Activated CD4-positive, alpha-beta memory T cell treated with anti-CD3 and anti-CD28 coated beads, Interleukin-2, amount 10 ng/mL, durations not matched to agents 7 days and 5 days (primary cell): ENCODE data around the gene TRAF7. TPM values are rescaled to one million over a fixed set of nuclear protein-coding genes. Genes with fewer than 3 reads are reported as not detected.
"Not testable (repeated sequence)": the region's sequence is repeated elsewhere in the genome, so short reads cannot be mapped to it uniquely, and the experiment has no call there.

ENCODE experiments used
- CTCF ChIA-PET: fragments of 350-600 bp; sonication (Branson Sonifier 250); formaldehyde crosslinking; loops from one replicate; lab custom pipeline; 2021; ENCODE audit warnings: antibody characterized with exemption, inconsistent platforms; lab: Charles Lee
- POLR2A ChIA-PET: fragments of 350-600 bp; sonication (Branson Sonifier 250); formaldehyde crosslinking; loops from one replicate; lab custom pipeline; 2021; ENCODE audit warnings: antibody characterized with exemption; lab: Charles Lee
- DNase-seq: peaks from one replicate; pipeline ENCODE4 v3.0.0-alpha.2; 2020
- H3K27ac Mint-ChIP-seq: one replicate; pipeline ENCODE4 v1.8.0; 2021; ENCODE audit warnings: mild to moderate bottlenecking, mixed read lengths
- H3K27me3 Mint-ChIP-seq: one replicate; pipeline ENCODE4 v1.8.0; 2021; ENCODE audit warnings: mixed read lengths
- H3K36me3 Mint-ChIP-seq: one replicate; pipeline ENCODE4 v1.8.0; 2021; ENCODE audit warnings: low read depth, mixed read lengths
- H3K4me1 Mint-ChIP-seq: one replicate; pipeline ENCODE4 v1.8.0; 2021; ENCODE audit warnings: mixed read lengths
- H3K4me3 Mint-ChIP-seq: one replicate; pipeline ENCODE4 v1.8.0; 2021; ENCODE audit warnings: mild to moderate bottlenecking, mixed read lengths
- H3K9me3 Mint-ChIP-seq: one replicate; pipeline ENCODE4 v1.8.0; 2021; ENCODE audit warnings: mixed read lengths
- total RNA-seq, 2 experiments: library from RNA; stranded (reverse); gene quantifications; one replicate each; pipeline ENCODE4 v1.2.3, GENCODE V29; 2021

The TRAF7 gene
- total RNA-seq, 2 experiments from 2014 or later, result 57.3 to 60.3 TPM

DNA sequence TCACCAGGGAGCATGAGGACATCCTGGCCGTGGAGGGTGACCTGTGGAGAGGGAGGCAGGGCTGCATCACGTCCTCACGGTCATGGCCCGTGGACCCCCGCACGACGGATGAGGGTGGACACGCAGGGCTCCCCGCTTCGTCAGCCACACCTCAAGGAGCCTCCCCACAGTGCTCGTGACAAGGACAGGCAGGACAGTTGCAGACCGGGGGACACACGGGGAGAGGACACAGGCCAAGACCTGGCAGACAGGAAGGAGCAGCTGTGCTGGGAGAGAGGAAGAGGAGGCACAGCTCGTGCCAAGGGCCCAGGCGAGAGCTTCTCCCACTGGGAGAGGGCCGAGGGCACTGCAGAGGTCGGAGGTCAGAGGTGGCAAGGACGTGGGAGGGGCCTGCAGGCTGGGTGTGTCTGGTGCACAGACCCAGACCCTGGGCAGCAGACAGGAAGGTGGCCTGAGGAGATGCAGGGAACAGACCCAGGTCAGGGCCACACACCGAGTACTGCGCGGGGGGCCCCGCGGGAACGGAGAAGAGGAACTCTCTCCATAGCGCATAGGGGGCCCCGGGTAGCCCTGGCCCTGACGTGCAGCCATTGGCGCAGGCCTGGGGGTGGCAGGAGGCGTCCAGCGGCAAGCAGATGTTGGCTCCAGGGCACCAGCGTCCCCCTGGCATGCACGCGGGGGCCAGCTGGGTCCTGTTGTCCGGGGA lies 40.5 kb upstream of the TRAF7 start:
- H3K4me3 Mint-ChIP-seq, H3K9me3 Mint-ChIP-seq, H3K27ac Mint-ChIP-seq, DNase-seq, CTCF ChIA-PET, H3K27me3 Mint-ChIP-seq, H3K36me3 Mint-ChIP-seq, POLR2A ChIA-PET, H3K4me1 Mint-ChIP-seq: not testable (repeated sequence)

DNA sequence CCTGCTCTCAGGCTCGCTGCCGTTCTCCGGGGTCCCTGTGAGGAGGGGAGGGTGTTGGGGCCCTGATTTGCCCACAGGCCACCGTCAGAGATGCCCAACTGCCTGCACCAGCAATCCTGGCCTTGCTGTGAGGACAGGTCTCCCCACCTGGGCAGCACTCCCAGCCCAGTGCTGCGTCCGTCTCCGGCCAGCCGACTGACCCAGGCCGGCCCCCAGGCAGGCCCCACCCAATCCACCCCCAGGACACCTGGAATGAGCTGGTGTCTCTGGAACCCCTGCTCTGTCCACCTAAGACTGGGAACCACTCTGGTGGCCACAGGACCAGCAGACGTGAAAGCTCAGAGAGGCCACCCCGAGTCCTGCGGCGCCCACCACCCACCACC lies 40.0 kb upstream of the TRAF7 start:
- no peaks in the 10 kb centered on the region for H3K4me1 Mint-ChIP-seq
- no peak overlapping the region for H3K4me3 Mint-ChIP-seq
- POLR2A ChIA-PET, result no interaction called here
- no peak overlapping the region for H3K27ac Mint-ChIP-seq
- H3K9me3 Mint-ChIP-seq, result no peaks in the 10 kb centered on the region
- CTCF ChIA-PET, result no interaction called here
- no peak for DNase-seq
- H3K36me3 Mint-ChIP-seq, result no peaks in the 10 kb centered on the region
- no peaks in the 10 kb centered on the region for H3K27me3 Mint-ChIP-seq

DNA sequence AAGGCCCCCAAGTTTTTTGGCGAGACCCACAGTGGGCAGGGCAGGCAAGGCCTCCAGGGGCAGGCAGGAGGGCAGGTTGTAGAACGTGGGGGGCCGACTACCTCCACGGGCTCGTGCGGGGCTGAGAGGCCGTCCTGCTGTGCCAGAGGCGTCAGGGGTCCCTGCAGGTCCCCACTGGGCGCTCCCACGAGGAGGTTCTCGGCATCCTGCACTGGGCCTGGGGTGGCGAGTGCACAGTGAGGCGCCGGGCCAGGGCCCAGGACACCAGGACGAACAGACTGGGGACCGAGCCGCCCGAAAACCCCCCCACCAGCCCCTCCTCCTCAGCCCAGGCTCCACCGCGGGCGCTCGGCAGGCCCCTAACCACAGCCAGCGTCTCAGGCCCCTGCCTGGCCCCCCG lies 39.2 kb upstream of the TRAF7 start:
- H3K4me3 Mint-ChIP-seq, H3K36me3 Mint-ChIP-seq, POLR2A ChIA-PET, H3K27me3 Mint-ChIP-seq, H3K4me1 Mint-ChIP-seq, H3K27ac Mint-ChIP-seq, H3K9me3 Mint-ChIP-seq, CTCF ChIA-PET, DNase-seq: not testable (repeated sequence)

DNA sequence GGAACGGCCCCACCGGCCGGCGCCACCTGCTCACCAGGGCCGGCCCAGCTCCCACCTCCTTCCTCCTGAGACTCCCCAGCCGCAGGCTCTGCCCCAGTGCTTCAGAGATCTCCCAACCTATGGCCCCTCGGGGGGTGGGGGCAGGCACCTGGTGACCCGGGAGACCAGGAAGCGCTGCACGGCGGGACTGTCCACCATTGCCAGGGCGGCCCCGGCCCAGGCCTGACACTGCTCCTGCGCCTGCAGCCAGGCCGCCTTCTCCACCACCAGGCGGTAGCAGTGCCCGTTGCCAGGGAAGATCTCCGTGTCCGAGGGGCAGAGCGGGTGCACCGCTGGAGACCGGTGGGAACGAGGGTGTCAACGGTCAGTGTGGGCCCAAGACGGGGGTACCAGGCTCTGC lies 38.2 kb upstream of the TRAF7 start:
- H3K4me3 Mint-ChIP-seq, CTCF ChIA-PET, H3K27me3 Mint-ChIP-seq, DNase-seq, H3K4me1 Mint-ChIP-seq, H3K36me3 Mint-ChIP-seq, H3K9me3 Mint-ChIP-seq, POLR2A ChIA-PET, H3K27ac Mint-ChIP-seq: not testable (repeated sequence)

GRCh38 chr16:2117960-2118722 lies 37.4 kb upstream of the TRAF7 start:
- H3K4me1 Mint-ChIP-seq, H3K27ac Mint-ChIP-seq, DNase-seq, CTCF ChIA-PET, H3K36me3 Mint-ChIP-seq, H3K4me3 Mint-ChIP-seq, H3K27me3 Mint-ChIP-seq, POLR2A ChIA-PET, H3K9me3 Mint-ChIP-seq: not testable (repeated sequence)

DNA sequence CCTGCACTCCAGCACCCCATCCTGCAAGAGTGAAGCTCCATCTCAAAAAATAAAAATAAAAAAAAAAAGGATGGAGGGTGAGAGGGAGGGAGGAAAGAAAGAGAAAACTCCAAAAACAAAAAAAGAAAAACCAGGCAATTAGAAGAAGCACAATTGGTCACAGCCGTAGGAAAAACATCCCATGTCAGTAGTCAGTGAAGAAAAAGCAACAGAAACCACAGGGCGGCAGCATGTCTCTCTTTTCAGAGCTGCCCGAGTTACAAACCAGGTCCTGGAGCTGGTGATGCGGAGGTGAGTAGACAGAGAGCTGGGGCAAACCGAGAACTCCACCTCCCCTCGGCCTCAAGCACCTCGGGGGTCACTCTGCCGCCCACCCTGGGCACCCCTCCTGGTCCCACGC lies 34.3 kb upstream of the TRAF7 start:
- CTCF ChIA-PET, result interaction anchor here (0.6 to 1.0 kb wide), 2 partner anchors 19 to 55 kb away, joined by 3 to 14 read pairs; no protein-coding TSS in a partner anchor
- H3K4me1 Mint-ChIP-seq, DNase-seq, H3K27ac Mint-ChIP-seq, POLR2A ChIA-PET, H3K4me3 Mint-ChIP-seq, H3K27me3 Mint-ChIP-seq, H3K9me3 Mint-ChIP-seq, H3K36me3 Mint-ChIP-seq: not testable (repeated sequence)

DNA sequence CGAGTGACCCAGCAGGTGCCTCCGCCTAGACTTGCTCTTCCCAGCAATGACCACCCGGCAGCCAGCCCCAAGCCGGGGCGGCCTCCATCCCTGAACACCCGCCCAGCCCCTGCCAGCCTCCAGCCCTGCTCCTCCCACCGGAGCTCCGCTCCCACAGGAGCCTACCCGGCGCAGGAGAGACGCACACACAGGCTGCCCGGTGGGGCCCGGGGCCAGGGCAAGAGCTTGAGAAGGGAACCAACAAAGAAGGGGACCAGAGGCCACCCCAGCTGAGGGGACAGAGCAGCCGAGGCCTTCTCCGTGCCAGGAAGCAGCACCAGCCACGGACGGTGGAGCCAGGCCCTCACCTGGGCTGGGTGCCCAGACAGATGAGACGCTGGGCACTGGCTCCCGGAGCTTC lies 33.7 kb upstream of the TRAF7 start:
- H3K27me3 Mint-ChIP-seq, result no peaks in the 10 kb centered on the region
- H3K4me1 Mint-ChIP-seq, result peaks cover 2% of the 10 kb centered on the region
- CTCF ChIA-PET, result interaction anchor here (1.0 kb wide), 1 partner anchor 18 kb away, joined by 14 read pairs; no protein-coding TSS in a partner anchor
- POLR2A ChIA-PET, result no interaction called here
- no peak overlapping the region for H3K27ac Mint-ChIP-seq
- no peaks in the 10 kb centered on the region for H3K9me3 Mint-ChIP-seq
- no peak overlapping the region for H3K4me3 Mint-ChIP-seq
- no peaks in the 10 kb centered on the region for H3K36me3 Mint-ChIP-seq
- DNase-seq, result no peak

DNA sequence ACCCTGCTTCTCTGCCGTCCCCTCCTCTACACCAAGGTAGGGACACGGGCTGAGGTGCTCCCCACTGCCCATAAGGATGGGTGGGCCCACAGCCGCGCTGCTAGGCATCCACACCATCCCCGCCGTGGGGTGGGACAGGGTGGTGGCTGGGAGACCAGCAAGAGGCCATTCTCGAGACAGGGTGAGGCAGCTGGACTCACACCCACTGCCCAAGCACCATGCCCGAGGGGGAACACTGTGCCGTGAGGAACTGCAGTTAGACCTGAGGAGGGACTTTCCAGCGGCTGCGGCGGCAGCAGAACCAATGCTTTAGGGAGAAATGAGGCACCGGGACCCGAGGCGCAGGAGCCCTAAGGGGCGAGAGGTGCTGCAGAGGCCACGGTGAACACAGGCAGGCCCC lies 33.2 kb upstream of the TRAF7 start:
- H3K4me1 Mint-ChIP-seq, result peaks cover 4% of the 10 kb centered on the region

GRCh38 chr16:2122934-2123683 lies 32.5 kb upstream of the TRAF7 start:
- H3K9me3 Mint-ChIP-seq, H3K4me3 Mint-ChIP-seq, H3K27me3 Mint-ChIP-seq, DNase-seq, H3K36me3 Mint-ChIP-seq, POLR2A ChIA-PET, H3K4me1 Mint-ChIP-seq, H3K27ac Mint-ChIP-seq, CTCF ChIA-PET: not testable (repeated sequence)

More for the DNA sequence above, 33.2 kb upstream of the TRAF7 start:
- ChIA-PET CTCF (no interaction called here), POLR2A (no interaction called here)
- H3K36me3 Mint-ChIP-seq, result no peaks in the 10 kb centered on the region
- H3K9me3 Mint-ChIP-seq, result no peaks in the 10 kb centered on the region
- no peak overlapping the region for H3K27ac Mint-ChIP-seq
- DNase-seq, result no peak
- no peak overlapping the region for H3K4me3 Mint-ChIP-seq
- no peaks in the 10 kb centered on the region for H3K27me3 Mint-ChIP-seq

GRCh38 chr16:2123706-2124376 lies 31.7 kb upstream of the TRAF7 start:
- POLR2A ChIA-PET, DNase-seq, H3K27ac Mint-ChIP-seq, CTCF ChIA-PET, H3K4me3 Mint-ChIP-seq, H3K9me3 Mint-ChIP-seq, H3K36me3 Mint-ChIP-seq, H3K4me1 Mint-ChIP-seq, H3K27me3 Mint-ChIP-seq: not testable (repeated sequence)

- POLR2A ChIA-PET, CTCF ChIA-PET, H3K9me3 Mint-ChIP-seq, H3K4me1 Mint-ChIP-seq, H3K4me3 Mint-ChIP-seq, H3K27me3 Mint-ChIP-seq, H3K27ac Mint-ChIP-seq, DNase-seq, H3K36me3 Mint-ChIP-seq: not testable (repeated sequence)
Measured at GRCh38 chr16:2124377-2124693, 31.2 kb upstream of the TRAF7 start.

DNA sequence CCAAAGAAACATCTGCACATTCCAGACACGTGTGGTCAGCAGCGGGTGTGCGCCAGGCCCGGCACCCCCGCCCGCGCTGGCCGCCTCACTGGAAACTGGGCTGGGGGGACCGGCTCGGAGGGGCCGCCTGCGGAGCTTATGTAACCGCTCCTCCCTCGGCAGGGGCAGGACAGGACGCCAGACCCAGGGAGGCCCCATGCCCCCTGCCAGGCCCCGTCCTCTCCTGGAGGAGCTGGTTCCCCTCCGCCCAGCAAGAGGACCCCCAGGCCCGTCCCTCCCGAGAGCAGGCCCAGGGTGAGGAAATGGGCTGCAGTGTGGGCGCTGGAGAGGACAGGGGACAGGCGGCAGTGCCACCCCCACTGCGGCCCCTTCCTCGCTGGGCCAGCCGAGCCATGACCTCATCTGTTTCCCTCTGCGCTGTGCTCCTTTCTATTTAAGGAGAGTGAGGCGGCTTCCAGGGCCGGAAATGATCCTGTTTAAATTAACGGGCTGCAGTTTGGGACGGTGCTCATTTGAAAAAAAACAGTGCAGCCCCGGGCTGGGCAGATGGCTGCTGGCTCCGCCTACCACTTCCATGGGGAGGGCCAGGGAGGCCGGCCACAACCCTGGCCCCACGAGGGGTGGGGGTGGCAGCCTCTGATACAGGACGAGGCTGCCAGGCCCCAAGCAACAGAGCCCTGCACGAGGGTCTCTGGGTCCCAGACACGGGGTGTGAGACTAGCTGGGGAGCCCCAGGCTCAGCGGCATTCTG lies 30.7 kb upstream of the TRAF7 start:
- POLR2A ChIA-PET, H3K9me3 Mint-ChIP-seq, H3K4me1 Mint-ChIP-seq, CTCF ChIA-PET, H3K36me3 Mint-ChIP-seq, H3K4me3 Mint-ChIP-seq, H3K27ac Mint-ChIP-seq, DNase-seq, H3K27me3 Mint-ChIP-seq: not testable (repeated sequence)

DNA sequence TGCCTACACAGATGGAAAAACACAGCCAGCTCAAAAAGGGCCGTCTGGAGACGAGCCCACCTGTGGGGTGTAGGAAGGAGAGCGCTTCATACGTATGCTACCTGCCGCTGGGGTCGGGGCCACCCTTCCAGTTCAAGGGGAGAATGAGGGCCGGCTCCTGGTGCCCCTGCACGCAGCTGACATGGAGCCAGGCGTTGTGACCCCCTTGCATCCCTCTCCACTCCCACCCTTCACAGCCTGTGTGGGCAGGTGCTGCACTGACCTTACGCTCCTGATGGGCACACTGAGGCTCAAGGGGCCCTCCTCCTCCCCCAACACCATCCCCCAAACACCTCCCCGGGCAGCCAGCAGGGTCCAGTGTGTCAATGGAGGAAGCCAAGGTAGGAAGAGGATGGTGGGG lies 30.0 kb upstream of the TRAF7 start:
- H3K9me3 Mint-ChIP-seq, H3K36me3 Mint-ChIP-seq, H3K27ac Mint-ChIP-seq, H3K27me3 Mint-ChIP-seq, CTCF ChIA-PET, H3K4me1 Mint-ChIP-seq, DNase-seq, H3K4me3 Mint-ChIP-seq, POLR2A ChIA-PET: not testable (repeated sequence)
